Caco-2 (cell line): ENCODE measurements around the gene C6orf120. TPM values are rescaled to one million over a fixed set of nuclear protein-coding genes. Genes with fewer than 3 reads are reported as not detected.

Experiments
- BruUV-seq: library from RNA; stranded (reverse); fragments of 400-500 nt; replicated peaks from 2 replicates; lab custom pipeline; 2021; lab: Mats Ljungman, UMichigan
- CTCF ChIA-PET: fragments of 300-600 bp; sonication (Branson Sonifier 250); formaldehyde crosslinking; loops from one replicate; lab custom pipeline; 2022; ENCODE audit warnings: antibody characterized with exemption; lab: Charles Lee
- POLR2A ChIA-PET: fragments of 300-600 bp; sonication (Branson Sonifier 250); formaldehyde crosslinking; loops from one replicate; lab custom pipeline; 2022; ENCODE audit warnings: antibody characterized with exemption; lab: Charles Lee
- DNase-seq, 2 experiments: peaks; one replicate each; pipeline versions ENCODE4 v3.0.0 to v3.0.0-alpha.2; 2020 to 2022
- H3K27me3 ChIP-seq: replicated peaks from 2 replicates; pipeline ENCODE4 v1.6.0; 2011; ENCODE audit warnings: low read length; ENCODE audit not compliant: control insufficient read depth, insufficient read depth
- H3K36me3 ChIP-seq: 2 replicates; pipeline ENCODE4 v1.5.1; 2011; ENCODE audit warnings: low read length; ENCODE audit not compliant: control insufficient read depth, insufficient read depth
- H3K4me1 ChIP-seq: fragments of 250-450 bp; sonication (Bioruptor Pico); 2 replicates; pipeline ENCODE4 v1.5.1; 2020; ENCODE audit warnings: mild to moderate bottlenecking
- H3K4me3 ChIP-seq: 2 replicates; pipeline ENCODE4 v1.5.1; 2011; ENCODE audit warnings: low read depth, mild to moderate bottlenecking, control low read depth, low read length
- H3K9me3 ChIP-seq: fragments of 250-450 bp; sonication (Bioruptor Pico); 2 replicates; pipeline ENCODE4 v1.5.1; 2020; ENCODE audit warnings: mild to moderate bottlenecking, moderate library complexity
- H3K27ac Mint-ChIP-seq: one replicate; pipeline ENCODE4 v1.8.0; 2022; ENCODE audit warnings: mixed read lengths; ENCODE audit not compliant: unreplicated experiment
- H3K27me3 Mint-ChIP-seq: one replicate; pipeline ENCODE4 v1.8.0; 2022; ENCODE audit warnings: mixed read lengths; ENCODE audit not compliant: insufficient read depth, unreplicated experiment
- H3K36me3 Mint-ChIP-seq: one replicate; pipeline ENCODE4 v1.8.0; 2022; ENCODE audit warnings: mild to moderate bottlenecking, mixed read lengths; ENCODE audit not compliant: insufficient read depth, unreplicated experiment
- H3K4me1 Mint-ChIP-seq: one replicate; pipeline ENCODE4 v1.8.0; 2022; ENCODE audit warnings: low read depth, mixed read lengths; ENCODE audit not compliant: unreplicated experiment
- H3K4me3 Mint-ChIP-seq: one replicate; pipeline ENCODE4 v1.8.0; 2022; ENCODE audit warnings: mild to moderate bottlenecking, moderate library complexity, mixed read lengths; ENCODE audit not compliant: unreplicated experiment
- H3K9me3 Mint-ChIP-seq: one replicate; pipeline ENCODE4 v1.8.0; 2022; ENCODE audit warnings: mixed read lengths; ENCODE audit not compliant: unreplicated experiment
- CTCF ChIP-seq, 2 experiments: fragments of 200-600 bp in 1 of 2; IDR thresholded peaks; 1 replicate in 1 of 2; 2 replicates in 1 of 2; pipeline versions ENCODE4 v1.5.1 to v1.8.0; 2011 to 2022; ENCODE audit warnings: antibody characterized with exemption in 1 of 2, control low read depth in 1 of 2, inconsistent platforms in 1 of 2, low read depth in 1 of 2, low read length in 1 of 2, mild to moderate bottlenecking in 1 of 2, moderate library complexity in 1 of 2; ENCODE audit not compliant: insufficient read depth in 1 of 2, severe bottlenecking in 1 of 2, unreplicated experiment in 1 of 2
- intact Hi-C: fragments of 100-400 bp; cut with micrococcal nuclease; formaldehyde crosslinking; loops from one replicate; pipeline ENCODE4 v1.10.0; 2022; ENCODE audit not compliant: unreplicated experiment
- total RNA-seq: library from RNA; stranded (reverse); gene quantifications from 2 replicates; pipeline ENCODE4 v1.2.3, GENCODE V29; 2022

C6orf120 gene
- total RNA-seq, 1 experiment from 2014 or later = 26.4 TPM

DNA sequence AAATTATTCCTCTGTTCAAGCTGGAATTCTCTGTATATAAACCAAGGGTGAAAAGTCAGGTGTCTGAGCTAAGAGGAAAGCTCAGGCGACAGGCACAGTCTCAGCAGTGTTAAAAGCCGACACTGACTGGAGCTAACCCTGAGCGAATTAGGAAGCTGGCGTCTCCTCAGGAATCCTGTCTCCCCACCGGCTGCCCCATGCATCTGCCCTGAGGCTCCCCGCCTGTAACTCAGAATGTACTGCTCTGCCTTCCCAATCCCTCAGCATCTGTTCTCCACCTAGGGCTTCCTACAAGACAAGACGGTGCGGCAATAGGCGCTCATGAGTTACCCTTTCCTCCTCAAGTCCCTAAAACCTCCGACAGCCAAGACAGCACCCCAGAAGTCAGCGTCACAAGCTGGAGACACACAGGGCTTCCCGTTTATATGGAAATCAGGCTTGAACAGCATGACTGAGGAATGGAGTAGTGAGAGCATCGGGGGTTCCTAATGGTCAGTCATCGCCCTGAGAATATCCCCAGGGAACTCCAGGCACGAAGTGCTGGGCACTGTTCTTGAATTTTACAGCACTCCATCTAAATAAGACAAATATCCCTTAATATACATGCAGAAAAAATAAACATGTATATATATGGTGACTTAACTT, 33.6 kb upstream of the C6orf120 start:
- CTCF ChIA-PET = no interaction called here

DNA sequence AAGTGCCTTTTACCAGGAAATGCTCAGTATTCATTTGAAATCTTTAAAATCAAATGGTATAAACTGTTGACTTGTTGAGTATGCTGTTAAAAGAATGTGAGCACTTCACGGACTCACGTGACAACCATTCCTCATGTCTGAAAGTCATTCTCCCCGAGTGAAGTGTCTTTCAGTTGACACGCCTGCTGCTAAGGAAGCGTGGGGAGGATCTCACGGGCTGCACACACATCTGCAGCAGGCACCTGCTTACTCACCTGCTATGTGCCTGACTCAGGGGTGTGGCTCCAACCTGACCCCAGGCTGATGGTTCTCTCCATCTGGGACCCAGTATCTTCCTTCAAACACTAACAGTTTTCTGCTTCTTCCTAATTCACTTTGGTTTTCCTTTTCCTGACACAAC, 32.8 kb upstream of the C6orf120 start:
- no peak overlapping the region for H3K4me3 ChIP-seq
- BruUV-seq = TSS peak; percentile 14
- no peaks in the 10 kb centered on the region for H3K4me1 ChIP-seq
- Mint-ChIP-seq H3K27ac (no peak overlapping the region), H3K4me1 (no peaks in the 10 kb centered on the region), H3K4me3 (no peak overlapping the region), H3K36me3 (peaks cover 19% of the 10 kb centered on the region), H3K9me3 (no peaks in the 10 kb centered on the region), H3K27me3 (no peaks in the 10 kb centered on the region)
- H3K36me3 ChIP-seq = peaks cover 3% of the 10 kb centered on the region; the same call in 1 of the 2 replicates
- TF ChIP-seq CTCF (IDR thresholded peaks at IDR 0.05; ENCODE audit: insufficient read depth in 1 of 2, low read depth in 1 of 2, low read length in 1 of 2, severe bottlenecking in 1 of 2, unreplicated experiment in 1 of 2) = no peak
- no peak for DNase-seq
- ChIA-PET CTCF (no interaction called here), POLR2A (no interaction called here)
- no peaks in the 10 kb centered on the region for H3K9me3 ChIP-seq
- no peaks in the 10 kb centered on the region for H3K27me3 ChIP-seq
- intact Hi-C loops = no loop called here

More for the DNA sequence above, 33.6 kb upstream of the C6orf120 start:
- Histone ChIP-seq H3K9me3 (no peaks in the 10 kb centered on the region), H3K36me3 (peaks cover 3% of the 10 kb centered on the region; the same call in 1 of the 2 replicates), H3K4me3 (no peak overlapping the region), H3K4me1 (no peaks in the 10 kb centered on the region), H3K27me3 (no peaks in the 10 kb centered on the region)
- peaks cover 26% of the 10 kb centered on the region for H3K36me3 Mint-ChIP-seq
- H3K27ac Mint-ChIP-seq = no peak overlapping the region
- intact Hi-C loops = no loop called here
- H3K4me1 Mint-ChIP-seq = no peaks in the 10 kb centered on the region
- H3K9me3 Mint-ChIP-seq = no peaks in the 10 kb centered on the region
- TF ChIP-seq CTCF (IDR thresholded peaks at IDR 0.05; ENCODE audit: insufficient read depth in 1 of 2, low read depth in 1 of 2, low read length in 1 of 2, severe bottlenecking in 1 of 2, unreplicated experiment in 1 of 2) = no peak
- POLR2A ChIA-PET = no interaction called here
- H3K4me3 Mint-ChIP-seq = no peak overlapping the region
- no TSS peak for BruUV-seq
- no peak for DNase-seq
- H3K27me3 Mint-ChIP-seq = no peaks in the 10 kb centered on the region

- H3K4me3 ChIP-seq = no peak overlapping the region
- BruUV-seq = no TSS peak
- H3K9me3 ChIP-seq = no peaks in the 10 kb centered on the region
- peaks cover 24% of the 10 kb centered on the region for H3K36me3 Mint-ChIP-seq
- no peaks in the 10 kb centered on the region for H3K4me1 Mint-ChIP-seq
- no peaks in the 10 kb centered on the region for H3K27me3 ChIP-seq
- ChIA-PET POLR2A (no interaction called here), CTCF (no interaction called here)
- H3K27me3 Mint-ChIP-seq = no peaks in the 10 kb centered on the region
- H3K27ac Mint-ChIP-seq = no peak overlapping the region
- peaks cover 3% of the 10 kb centered on the region; the same call in 1 of the 2 replicates for H3K36me3 ChIP-seq
- DNase-seq = no peak
- H3K4me1 ChIP-seq = no peaks in the 10 kb centered on the region
- TF ChIP-seq CTCF (IDR thresholded peaks at IDR 0.05; ENCODE audit: insufficient read depth in 1 of 2, low read depth in 1 of 2, low read length in 1 of 2, severe bottlenecking in 1 of 2, unreplicated experiment in 1 of 2) = no peak
- H3K9me3 Mint-ChIP-seq = no peaks in the 10 kb centered on the region
- intact Hi-C loops = no loop called here
- no peak overlapping the region for H3K4me3 Mint-ChIP-seq
Observed at GRCh38 chr6:169669889-169670288, 32.0 kb upstream of the C6orf120 start.
